Activated CD4-positive, alpha-beta T cell treated with anti-CD3 and anti-CD28 coated beads, Interleukin-2, amount 10 ng/mL, durations not matched to agents 24 days and 14 days (primary cell): ENCODE data around the gene FANCL. TPM values are rescaled to one million over a fixed set of nuclear protein-coding genes. Genes with fewer than 3 reads are reported as not detected.
"Not testable (repeated sequence)": the region's sequence is repeated elsewhere in the genome, so short reads cannot be mapped to it uniquely, and the experiment has no call there.

ENCODE experiments used
- DNase-seq: peaks from one replicate; pipeline ENCODE4 v3.0.0; 2022
- H3K27ac Mint-ChIP-seq: one replicate; pipeline ENCODE4 v1.8.0; 2022; ENCODE audit warnings: mild to moderate bottlenecking, mixed read lengths
- H3K27me3 Mint-ChIP-seq: one replicate; pipeline ENCODE4 v1.8.0; 2022; ENCODE audit warnings: mixed read lengths
- H3K36me3 Mint-ChIP-seq: one replicate; pipeline ENCODE4 v1.8.0; 2022; ENCODE audit warnings: low read depth, mild to moderate bottlenecking, mixed read lengths
- H3K4me1 Mint-ChIP-seq: one replicate; pipeline ENCODE4 v1.8.0; 2021; ENCODE audit warnings: mixed read lengths
- H3K4me3 Mint-ChIP-seq: one replicate; pipeline ENCODE4 v1.8.0; 2022; ENCODE audit warnings: mild to moderate bottlenecking, moderate library complexity, mixed read lengths
- H3K9me3 Mint-ChIP-seq: one replicate; pipeline ENCODE4 v1.8.0; 2021; ENCODE audit warnings: mixed read lengths
- intact Hi-C: fragments of 100-400 bp; cut with micrococcal nuclease; formaldehyde crosslinking; loops from one replicate; pipeline ENCODE4 v1.15.1; 2023
- total RNA-seq: library from RNA; stranded (reverse); gene quantifications from 2 replicates; pipeline ENCODE4 v1.2.3, GENCODE V29; 2022

FANCL gene
- total RNA-seq, 1 donor from 2014 or later = 26.3 TPM

- no peak for DNase-seq
- peaks cover 31% of the 10 kb centered on the region for H3K4me1 Mint-ChIP-seq
- H3K36me3 Mint-ChIP-seq = peaks cover 6% of the 10 kb centered on the region
- peaks cover 3% of the 10 kb centered on the region for H3K27me3 Mint-ChIP-seq
- no peak overlapping the region for H3K4me3 Mint-ChIP-seq
- H3K27ac Mint-ChIP-seq = no peak overlapping the region
- H3K9me3 Mint-ChIP-seq = peaks cover 7% of the 10 kb centered on the region
- intact Hi-C loops = no loop called here
These were observed 5.1 kb downstream of the FANCL start for GRCh38 chr2:58235984-58236383.

- intact Hi-C loops = no loop called here
- no peak for DNase-seq
- no peak overlapping the region for H3K4me3 Mint-ChIP-seq
- H3K27me3 Mint-ChIP-seq = peaks cover 3% of the 10 kb centered on the region
- H3K9me3 Mint-ChIP-seq = peaks cover 7% of the 10 kb centered on the region
- peaks cover 6% of the 10 kb centered on the region for H3K36me3 Mint-ChIP-seq
- H3K27ac Mint-ChIP-seq = no peak overlapping the region
- peaks cover 26% of the 10 kb centered on the region for H3K4me1 Mint-ChIP-seq
These were observed 6.0 kb downstream of the FANCL start for GRCh38 chr2:58235170-58235569.

- peaks cover 13% of the 10 kb centered on the region for H3K36me3 Mint-ChIP-seq
- no peak overlapping the region for H3K27ac Mint-ChIP-seq
- no peak for DNase-seq
- no peak overlapping the region for H3K4me3 Mint-ChIP-seq
- H3K27me3 Mint-ChIP-seq = no peaks in the 10 kb centered on the region
- intact Hi-C loops = no loop called here
- H3K4me1 Mint-ChIP-seq = peaks cover 2% of the 10 kb centered on the region
- no peaks in the 10 kb centered on the region for H3K9me3 Mint-ChIP-seq
These were observed 12.8 kb downstream of the FANCL start for GRCh38 chr2:58228299-58228698.

- Mint-ChIP-seq H3K4me3 (no peak overlapping the region), H3K27ac (no peak overlapping the region), H3K27me3 (no peaks in the 10 kb centered on the region), H3K36me3 (peaks cover 13% of the 10 kb centered on the region), H3K4me1 (peaks cover 2% of the 10 kb centered on the region), H3K9me3 (no peaks in the 10 kb centered on the region)
- no peak for DNase-seq
- intact Hi-C loops = no loop called here
These were observed 13.8 kb downstream of the FANCL start for GRCh38 chr2:58227171-58227917.

GRCh38 chr2:58221909-58222308 is 19.2 kb downstream of the FANCL start:
- no peak for DNase-seq
- Mint-ChIP-seq H3K36me3 (peaks cover 11% of the 10 kb centered on the region), H3K27me3 (no peaks in the 10 kb centered on the region), H3K9me3 (no peaks in the 10 kb centered on the region), H3K27ac (no peak overlapping the region), H3K4me1 (peaks cover 6% of the 10 kb centered on the region), H3K4me3 (no peak overlapping the region)
- intact Hi-C loops = no loop called here

GRCh38 chr2:58215429-58215828 is 25.7 kb downstream of the FANCL start:
- no peak for DNase-seq

GRCh38 chr2:58210951-58211568 is 30.1 kb downstream of the FANCL start:
- DNase-seq, H3K4me1 Mint-ChIP-seq, H3K27ac Mint-ChIP-seq, H3K4me3 Mint-ChIP-seq, intact Hi-C loops, H3K27me3 Mint-ChIP-seq: not testable (repeated sequence)
- H3K36me3 Mint-ChIP-seq = peaks cover 30% of the 10 kb centered on the region
- peaks cover 15% of the 10 kb centered on the region for H3K9me3 Mint-ChIP-seq

More at GRCh38 chr2:58215429-58215828, 25.7 kb downstream of the FANCL start:
- H3K36me3 Mint-ChIP-seq = peaks cover 29% of the 10 kb centered on the region
- no peak overlapping the region for H3K4me3 Mint-ChIP-seq
- intact Hi-C loops = no loop called here
- no peak overlapping the region for H3K27ac Mint-ChIP-seq
- no peaks in the 10 kb centered on the region for H3K27me3 Mint-ChIP-seq
- peaks cover 4% of the 10 kb centered on the region for H3K4me1 Mint-ChIP-seq
- peaks cover 15% of the 10 kb centered on the region for H3K9me3 Mint-ChIP-seq

GRCh38 chr2:58207189-58207588 is 33.9 kb downstream of the FANCL start:
- peaks cover 26% of the 10 kb centered on the region for H3K36me3 Mint-ChIP-seq
- no peak overlapping the region for H3K27ac Mint-ChIP-seq
- H3K9me3 Mint-ChIP-seq = peaks cover 8% of the 10 kb centered on the region
- no peak overlapping the region for H3K4me3 Mint-ChIP-seq
- no peaks in the 10 kb centered on the region for H3K27me3 Mint-ChIP-seq
- H3K4me1 Mint-ChIP-seq = no peaks in the 10 kb centered on the region
- intact Hi-C loops = no loop called here
- DNase-seq = no peak

- Mint-ChIP-seq H3K4me3 (no peak overlapping the region), H3K36me3 (peaks cover 22% of the 10 kb centered on the region), H3K9me3 (peaks cover 4% of the 10 kb centered on the region), H3K27me3 (no peaks in the 10 kb centered on the region), H3K4me1 (no peaks in the 10 kb centered on the region), H3K27ac (no peak overlapping the region)
- DNase-seq = no peak
- intact Hi-C loops = no loop called here
These were observed 34.3 kb downstream of the FANCL start for GRCh38 chr2:58206785-58207184.

GRCh38 chr2:58204195-58204959 is 36.7 kb downstream of the FANCL start:
- Mint-ChIP-seq H3K27ac (no peak overlapping the region), H3K27me3 (no peaks in the 10 kb centered on the region), H3K9me3 (no peaks in the 10 kb centered on the region), H3K4me3 (no peak overlapping the region), H3K36me3 (peaks cover 6% of the 10 kb centered on the region), H3K4me1 (no peaks in the 10 kb centered on the region)
- no peak for DNase-seq
- intact Hi-C loops = no loop called here

GRCh38 chr2:58203018-58203417 is 38.1 kb downstream of the FANCL start:
- no peaks in the 10 kb centered on the region for H3K4me1 Mint-ChIP-seq
- no peak overlapping the region for H3K27ac Mint-ChIP-seq
- H3K9me3 Mint-ChIP-seq = no peaks in the 10 kb centered on the region
- no peaks in the 10 kb centered on the region for H3K27me3 Mint-ChIP-seq
- DNase-seq = no peak
- intact Hi-C loops = no loop called here
- no peak overlapping the region for H3K4me3 Mint-ChIP-seq
- peaks cover 6% of the 10 kb centered on the region for H3K36me3 Mint-ChIP-seq

- Mint-ChIP-seq H3K4me1 (no peaks in the 10 kb centered on the region), H3K27me3 (no peaks in the 10 kb centered on the region), H3K36me3 (peaks cover 6% of the 10 kb centered on the region), H3K27ac (no peak overlapping the region), H3K4me3 (no peak overlapping the region), H3K9me3 (no peaks in the 10 kb centered on the region)
- DNase-seq = no peak
- intact Hi-C loops = no loop called here
These were observed 38.7 kb downstream of the FANCL start for GRCh38 chr2:58202404-58202803.

GRCh38 chr2:58197894-58198293 is 43.2 kb downstream of the FANCL start:
- H3K27me3 Mint-ChIP-seq = no peaks in the 10 kb centered on the region
- no peaks in the 10 kb centered on the region for H3K4me1 Mint-ChIP-seq
- no peak for DNase-seq
- no peak overlapping the region for H3K4me3 Mint-ChIP-seq
- no peaks in the 10 kb centered on the region for H3K9me3 Mint-ChIP-seq
- no peak overlapping the region for H3K27ac Mint-ChIP-seq
- intact Hi-C loops = no loop called here
- peaks cover 6% of the 10 kb centered on the region for H3K36me3 Mint-ChIP-seq

- H3K9me3 Mint-ChIP-seq = no peaks in the 10 kb centered on the region
- peaks cover 3% of the 10 kb centered on the region for H3K36me3 Mint-ChIP-seq
- no peaks in the 10 kb centered on the region for H3K27me3 Mint-ChIP-seq
- no peak for DNase-seq
- no peaks in the 10 kb centered on the region for H3K4me1 Mint-ChIP-seq
- intact Hi-C loops = no loop called here
- no peak overlapping the region for H3K4me3 Mint-ChIP-seq
- H3K27ac Mint-ChIP-seq = no peak overlapping the region
These were observed 45.5 kb downstream of the FANCL start for GRCh38 chr2:58195662-58196061.
